Activated CD4-positive, alpha-beta T cell treated with anti-CD3 and anti-CD28 coated beads, Interleukin-2, amount 50 U/mL, for 4 hours (primary cell): ENCODE measurements around the gene REC114.
"Not testable (repeated sequence)": the region's sequence is repeated elsewhere in the genome, so short reads cannot be mapped to it uniquely, and the experiment has no call there.

Source experiments
- DNase-seq, 2 experiments: peaks; one replicate each; pipeline ENCODE4 v3.0.0-alpha.2; 2020

The REC114 gene

DNA sequence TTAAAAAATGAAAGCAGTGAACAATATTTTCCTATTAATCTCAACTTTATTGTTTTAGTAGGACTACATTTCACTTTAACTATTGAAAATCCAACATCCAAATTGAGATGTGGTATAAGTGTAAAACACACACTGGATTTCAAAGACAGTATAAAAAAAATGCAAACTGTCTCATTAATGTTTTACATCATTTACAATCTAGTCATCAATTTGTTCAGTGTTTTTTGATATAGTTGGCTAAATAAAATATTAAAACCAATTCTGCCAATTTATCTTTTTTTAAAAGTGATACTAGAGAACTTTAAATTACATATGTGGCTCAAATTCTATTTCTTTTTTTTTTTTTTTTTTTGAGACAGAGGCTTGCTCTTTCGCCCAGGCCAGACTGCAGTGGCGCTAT is 95.2 kb downstream of the REC114 start:
- no peak for DNase-seq

DNA sequence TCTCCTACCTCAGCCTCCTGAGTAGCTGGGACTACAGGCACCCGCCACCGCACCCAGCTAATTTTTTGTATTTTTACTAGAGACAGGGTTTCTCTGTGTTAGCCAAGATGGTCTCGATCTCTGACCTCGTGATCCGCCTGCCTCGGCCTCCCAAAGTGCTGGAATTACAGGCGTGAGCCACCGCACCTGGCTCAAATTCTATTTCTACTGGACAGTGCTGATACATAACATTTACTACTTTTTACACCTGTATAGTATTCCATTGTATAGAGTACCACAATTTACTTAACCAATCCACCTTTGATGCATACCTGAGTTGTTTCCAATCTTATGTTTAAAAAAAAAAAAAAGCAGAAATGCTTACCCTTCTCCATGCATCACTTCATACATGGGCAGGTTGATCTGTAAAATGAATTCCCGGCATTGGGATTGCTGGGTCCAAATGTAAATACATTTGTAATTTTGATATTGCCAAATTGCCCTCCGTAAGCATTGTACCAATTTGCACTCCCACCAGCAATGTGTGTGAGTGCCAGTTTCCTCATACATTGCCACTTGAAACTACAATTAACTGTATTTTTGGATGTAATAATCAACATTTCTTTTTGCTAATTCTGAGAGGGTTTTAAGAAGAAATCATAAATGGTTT is 95.7 kb downstream of the REC114 start:
- no peak for DNase-seq

- DNase-seq = no peak
Observed at GRCh38 chr15:73539212-73540128, 96.5 kb downstream of the REC114 start.

GRCh38 chr15:73540161-73540560 is 97.2 kb downstream of the REC114 start:
- no peak for DNase-seq

DNA sequence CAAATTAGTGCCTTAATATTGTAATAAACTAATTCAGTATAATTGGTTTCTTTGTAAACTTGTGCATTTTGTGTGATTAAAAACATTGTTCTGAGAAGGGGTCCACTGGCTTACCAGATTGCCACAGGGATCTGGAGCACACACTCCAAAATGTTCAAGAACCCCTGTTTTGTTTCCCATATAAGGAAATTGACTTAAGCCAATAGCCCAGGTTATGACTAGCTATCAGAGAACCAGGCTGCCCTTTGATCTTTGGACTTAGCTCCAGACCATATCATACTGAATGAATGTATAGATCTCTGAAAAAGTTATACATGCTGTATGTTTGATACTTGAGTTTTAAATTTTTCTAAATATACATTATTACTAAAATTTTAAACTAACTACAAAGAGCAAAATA is 98.5 kb downstream of the REC114 start:
- no peak for DNase-seq

DNA sequence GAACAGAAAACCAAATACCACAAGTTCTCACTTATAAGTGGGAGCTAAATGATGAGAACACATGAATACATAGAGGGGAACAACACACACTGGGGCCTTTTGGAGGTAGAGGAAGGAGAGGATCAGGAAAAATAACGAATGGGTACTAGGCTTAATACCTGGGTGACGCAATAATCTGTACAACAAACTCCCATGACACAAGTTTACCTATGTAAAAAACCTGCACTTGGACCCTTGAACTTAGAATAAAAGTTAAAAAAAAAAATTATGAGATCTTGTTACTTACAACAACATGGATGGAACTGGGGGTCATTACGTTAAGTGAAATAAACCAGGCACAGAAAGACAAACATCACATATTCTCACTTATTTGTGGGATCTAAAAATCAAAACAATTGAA is 106.0 kb downstream of the REC114 start:
- not testable (repeated sequence) for DNase-seq

DNA sequence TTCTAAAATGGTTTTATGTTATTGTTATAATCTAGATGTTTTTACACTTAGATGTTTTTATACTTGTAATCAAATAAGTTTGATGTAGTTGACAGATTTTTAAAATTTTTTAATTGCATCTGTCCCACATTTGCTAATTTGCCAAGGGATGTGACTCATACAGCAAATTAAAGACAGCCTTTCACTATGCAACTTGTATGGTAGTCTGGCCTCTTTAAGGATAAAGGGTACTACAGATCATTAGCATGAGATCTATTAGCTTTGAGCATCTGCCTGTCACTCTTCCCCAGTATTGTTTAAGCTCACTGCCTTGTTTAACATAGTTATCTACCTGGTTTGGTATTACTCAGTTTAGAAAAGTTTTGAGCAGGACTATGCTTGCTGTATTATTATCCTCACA is 107.2 kb downstream of the REC114 start:
- DNase-seq = no peak

DNA sequence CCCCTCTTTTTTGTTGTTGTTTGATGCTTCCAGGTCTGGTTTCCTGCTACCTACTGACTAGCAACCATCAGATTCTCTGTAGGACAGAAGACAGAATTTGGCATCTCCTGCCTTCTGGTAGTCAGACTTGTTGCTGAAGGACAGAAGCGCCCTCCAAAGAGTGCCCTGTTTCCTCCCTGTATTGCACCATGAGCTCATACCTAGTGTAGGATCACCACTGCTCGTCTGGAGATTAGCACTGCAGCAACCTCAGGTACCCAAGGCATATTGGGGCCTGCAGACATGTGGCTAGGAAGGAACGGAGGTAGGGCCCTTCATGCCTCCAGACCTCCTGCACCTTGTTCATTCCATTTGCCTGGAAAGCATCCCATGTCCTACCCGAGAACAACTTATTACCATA is 112.1 kb downstream of the REC114 start:
- DNase-seq = no peak

- no peak for DNase-seq
Observed at GRCh38 chr15:73558529-73558928, 115.6 kb downstream of the REC114 start.

DNA sequence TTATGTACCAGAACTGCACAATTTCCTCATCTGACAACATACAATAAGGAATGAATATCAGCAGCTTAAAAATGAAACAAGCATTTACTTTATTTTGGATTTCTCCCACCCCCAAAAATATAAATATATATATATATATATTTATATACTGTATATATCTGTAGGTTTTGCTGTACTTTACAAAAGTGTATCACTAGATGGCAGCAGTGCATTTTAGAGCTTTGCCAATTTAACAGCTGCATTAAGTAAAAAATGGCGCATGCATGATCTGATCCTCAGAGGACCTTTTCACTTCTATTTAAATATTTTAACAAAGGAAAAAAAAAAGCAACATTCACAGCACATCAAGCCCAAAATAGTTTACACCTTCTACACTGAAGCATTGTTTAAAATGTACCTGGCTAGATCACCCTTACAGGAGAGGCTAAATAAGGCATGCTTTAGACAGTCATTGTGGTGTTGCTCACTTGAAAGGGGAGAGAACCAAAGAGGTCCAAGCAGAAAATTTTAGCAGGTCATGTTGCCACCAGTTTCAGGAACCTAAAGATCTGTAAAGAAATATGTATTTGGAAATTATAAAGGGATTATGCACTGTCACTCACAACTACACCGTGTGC is 117.6 kb downstream of the REC114 start:
- no peak for DNase-seq

GRCh38 chr15:73564255-73564654 is 121.3 kb downstream of the REC114 start:
- no peak for DNase-seq

- no peak for DNase-seq
Observed at GRCh38 chr15:73567020-73567419, 124.1 kb downstream of the REC114 start.

GRCh38 chr15:73568564-73569280 is 125.8 kb downstream of the REC114 start:
- no peak for DNase-seq

- DNase-seq = no peak
Observed at GRCh38 chr15:73569361-73569760, 126.4 kb downstream of the REC114 start.

DNA sequence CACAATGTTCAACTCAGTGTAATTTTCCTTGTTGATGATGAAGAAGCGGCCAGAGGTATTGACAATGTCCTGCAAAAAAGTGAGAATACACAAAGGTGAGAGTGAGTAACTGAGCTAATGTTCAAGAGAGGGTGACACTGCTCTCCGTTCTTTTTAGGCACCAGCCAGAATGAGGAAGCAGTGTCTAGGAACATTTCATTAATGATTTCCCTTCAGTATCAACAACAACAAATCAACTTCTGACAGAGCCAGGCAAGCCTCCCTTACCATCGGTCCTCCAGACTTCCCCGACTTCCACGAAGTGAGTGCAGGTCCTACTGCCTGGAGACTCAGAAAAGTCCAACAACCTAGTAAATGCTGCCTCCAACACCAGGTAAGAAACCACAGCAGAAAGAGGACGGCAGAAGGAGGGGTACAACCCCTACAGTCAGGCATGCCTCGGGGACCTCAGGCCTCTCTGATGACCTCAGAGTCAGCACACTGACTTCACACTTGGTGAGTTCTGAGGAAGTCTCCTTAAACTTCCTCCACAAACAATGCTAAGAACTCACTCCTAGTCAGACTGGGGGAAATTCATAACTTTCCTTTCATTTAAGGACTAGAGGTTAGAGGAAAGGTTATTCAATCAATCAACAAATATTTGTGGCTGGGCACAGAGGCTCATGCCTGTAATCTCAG is 127.5 kb downstream of the REC114 start:
- no peak for DNase-seq

DNA sequence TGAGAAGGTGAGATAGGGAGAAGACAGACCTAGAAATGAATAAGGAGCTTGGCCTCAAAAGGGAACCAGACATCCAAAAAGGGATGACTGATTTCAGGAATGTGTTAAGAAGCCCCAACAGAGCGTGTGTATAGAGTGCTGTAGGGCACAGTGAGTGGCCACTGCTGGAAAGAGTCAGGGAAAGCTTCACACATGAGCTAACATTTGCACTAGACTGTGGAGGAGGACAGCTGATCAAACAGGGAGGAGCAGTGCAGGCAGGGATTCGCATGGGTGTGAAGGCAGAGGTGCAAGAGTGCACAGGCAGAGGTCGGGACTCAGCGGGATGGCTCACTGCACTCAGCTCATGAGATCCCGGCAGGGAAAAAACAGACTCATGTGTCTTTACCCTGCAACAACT is 128.4 kb downstream of the REC114 start:
- no peak for DNase-seq

DNA sequence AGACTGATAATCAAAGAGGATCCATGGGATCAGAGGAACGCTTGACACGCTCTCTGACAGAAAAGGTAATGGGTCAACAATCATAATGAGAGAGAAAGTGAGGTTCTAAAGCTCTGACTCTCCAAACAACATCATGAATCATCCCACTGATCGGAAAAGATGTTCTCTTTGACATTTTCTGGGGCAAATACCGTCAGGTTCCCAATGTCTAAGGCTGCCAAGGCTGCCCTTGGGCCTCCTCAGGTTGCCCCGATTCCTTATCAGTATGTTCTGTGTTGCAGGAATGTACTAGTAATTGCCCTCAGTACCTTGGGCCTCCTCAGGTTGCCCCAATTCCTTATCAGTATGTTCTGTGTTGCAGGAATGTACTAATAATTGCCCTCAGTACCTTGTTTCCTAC is 129.3 kb downstream of the REC114 start:
- no peak for DNase-seq

GRCh38 chr15:73573037-73573436 is 130.1 kb downstream of the REC114 start:
- no peak for DNase-seq

- no peak for DNase-seq
Observed at GRCh38 chr15:73573572-73573971, 130.6 kb downstream of the REC114 start.

DNA sequence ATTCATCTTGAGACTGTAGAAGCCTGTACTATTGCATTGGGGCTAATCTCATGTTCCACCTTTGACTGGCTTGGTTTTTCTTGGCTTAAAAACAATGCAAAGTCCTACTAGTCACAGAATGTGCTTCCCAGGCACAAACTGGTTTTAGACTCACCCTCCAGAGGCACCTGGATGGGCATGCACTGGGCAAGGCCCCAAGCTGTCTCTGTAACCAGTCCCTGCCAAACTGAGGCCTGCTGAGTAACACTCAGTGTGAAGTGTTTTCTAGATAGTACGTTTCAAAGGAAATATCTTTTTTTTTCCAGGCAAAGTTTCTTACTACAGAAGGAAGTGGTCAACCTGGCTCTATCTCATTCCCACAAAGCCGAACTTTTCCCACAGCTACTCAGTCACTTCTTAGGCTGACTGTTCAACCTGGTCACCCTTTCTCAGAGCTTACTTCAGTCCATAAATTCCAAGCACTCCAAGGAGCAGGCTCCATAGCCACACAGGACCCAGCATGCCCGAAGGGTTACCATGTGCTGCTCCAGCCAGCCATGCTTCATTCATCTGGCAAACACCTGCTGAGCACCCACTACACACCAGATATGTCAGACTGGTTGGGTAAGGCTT is 132.8 kb downstream of the REC114 start:
- no peak for DNase-seq

GRCh38 chr15:73577593-73577992 is 134.6 kb downstream of the REC114 start:
- not testable (repeated sequence) for DNase-seq

GRCh38 chr15:73578026-73578425 is 135.1 kb downstream of the REC114 start:
- DNase-seq = no peak
